Calu3 (cell line): ENCODE measurements around the gene PEBP1. TPM values are rescaled to one million over a fixed set of nuclear protein-coding genes. Genes with fewer than 3 reads are reported as not detected.

Experiments
- BruUV-seq: library from RNA; stranded (reverse); fragments of 400-500 nt; replicated peaks from 2 replicates; lab custom pipeline; 2021; lab: Mats Ljungman, UMichigan
- CTCF ChIA-PET: fragments of 300-600 bp; sonication (Branson Sonifier 250); formaldehyde crosslinking; loops from one replicate; lab custom pipeline; 2022; ENCODE audit warnings: antibody characterized with exemption; lab: Charles Lee
- DNase-seq: peaks from one replicate; pipeline ENCODE4 v3.0.0; 2022
- H3K27ac Mint-ChIP-seq: one replicate; pipeline ENCODE4 v1.8.0; 2022; ENCODE audit warnings: mixed read lengths; ENCODE audit not compliant: unreplicated experiment
- H3K27me3 Mint-ChIP-seq: one replicate; pipeline ENCODE4 v1.8.0; 2022; ENCODE audit warnings: mixed read lengths; ENCODE audit not compliant: unreplicated experiment
- H3K36me3 Mint-ChIP-seq: one replicate; pipeline ENCODE4 v1.8.0; 2022; ENCODE audit warnings: mild to moderate bottlenecking, moderate library complexity, mixed read lengths; ENCODE audit not compliant: insufficient read depth, unreplicated experiment
- H3K4me1 Mint-ChIP-seq: one replicate; pipeline ENCODE4 v1.8.0; 2022; ENCODE audit warnings: mild to moderate bottlenecking, low read depth, mixed read lengths; ENCODE audit not compliant: unreplicated experiment
- H3K4me3 Mint-ChIP-seq: one replicate; pipeline ENCODE4 v1.8.0; 2022; ENCODE audit warnings: mild to moderate bottlenecking, low read depth, moderate library complexity, mixed read lengths; ENCODE audit not compliant: unreplicated experiment
- H3K9me3 Mint-ChIP-seq: one replicate; pipeline ENCODE4 v1.8.0; 2022; ENCODE audit warnings: low read depth, mixed read lengths; ENCODE audit not compliant: unreplicated experiment
- intact Hi-C: fragments of 100-400 bp; cut with micrococcal nuclease; formaldehyde crosslinking; loops from one replicate; pipeline ENCODE4 v1.10.0; 2022; ENCODE audit not compliant: unreplicated experiment
- total RNA-seq: library from RNA; stranded (reverse); gene quantifications from 2 replicates; pipeline ENCODE4 v1.2.3, GENCODE V29; 2022
- TF ChIP-seq, protein P1 (sequence below): fragments of 200-600 bp; IDR thresholded peaks from one replicate; pipeline ENCODE4 v1.8.0; 2022; ENCODE audit warnings: antibody characterized with exemption; ENCODE audit not compliant: unreplicated experiment

PEBP1 gene
- total RNA-seq, 1 experiment from 2014 or later = 99.8 TPM

DNA sequence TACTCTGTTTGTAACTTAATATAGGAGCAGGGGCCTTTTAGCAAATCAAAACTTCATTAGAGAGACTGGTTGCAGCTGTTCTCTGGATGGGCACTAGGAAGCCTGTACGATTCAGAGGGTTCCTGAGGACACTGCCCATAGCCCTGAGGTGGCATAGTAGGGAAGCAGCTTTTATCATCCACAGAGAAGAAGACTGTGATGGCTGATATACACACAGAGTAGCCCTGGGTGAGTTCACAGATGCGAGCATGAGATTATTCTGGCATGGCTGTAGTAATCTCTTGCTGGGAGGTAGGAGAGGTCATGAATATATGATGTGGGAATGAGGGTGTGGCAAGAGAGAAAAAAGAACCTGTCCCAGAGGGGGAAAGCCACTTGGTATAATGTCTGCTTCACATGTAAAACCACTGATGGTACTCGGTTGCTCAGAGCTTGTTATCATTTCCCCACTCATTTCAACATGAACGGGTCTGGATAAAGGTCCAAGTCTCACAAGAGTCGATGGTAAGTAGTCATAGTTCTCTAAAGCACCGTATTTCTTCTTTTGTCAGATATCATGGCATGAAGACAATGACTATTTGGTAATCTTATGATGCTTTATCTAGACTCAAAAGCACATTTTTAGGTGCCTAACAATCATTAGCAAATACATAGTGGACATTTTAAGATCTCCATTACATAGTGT is 52.0 kb downstream of the PEBP1 start:
- Mint-ChIP-seq H3K4me3 (no peak overlapping the region), H3K4me1 (peaks cover 35% of the 10 kb centered on the region), H3K27me3 (no peaks in the 10 kb centered on the region), H3K9me3 (no peaks in the 10 kb centered on the region), H3K27ac (no peak overlapping the region), H3K36me3 (peaks cover 4% of the 10 kb centered on the region)
- TF ChIP-seq, protein P1, sequence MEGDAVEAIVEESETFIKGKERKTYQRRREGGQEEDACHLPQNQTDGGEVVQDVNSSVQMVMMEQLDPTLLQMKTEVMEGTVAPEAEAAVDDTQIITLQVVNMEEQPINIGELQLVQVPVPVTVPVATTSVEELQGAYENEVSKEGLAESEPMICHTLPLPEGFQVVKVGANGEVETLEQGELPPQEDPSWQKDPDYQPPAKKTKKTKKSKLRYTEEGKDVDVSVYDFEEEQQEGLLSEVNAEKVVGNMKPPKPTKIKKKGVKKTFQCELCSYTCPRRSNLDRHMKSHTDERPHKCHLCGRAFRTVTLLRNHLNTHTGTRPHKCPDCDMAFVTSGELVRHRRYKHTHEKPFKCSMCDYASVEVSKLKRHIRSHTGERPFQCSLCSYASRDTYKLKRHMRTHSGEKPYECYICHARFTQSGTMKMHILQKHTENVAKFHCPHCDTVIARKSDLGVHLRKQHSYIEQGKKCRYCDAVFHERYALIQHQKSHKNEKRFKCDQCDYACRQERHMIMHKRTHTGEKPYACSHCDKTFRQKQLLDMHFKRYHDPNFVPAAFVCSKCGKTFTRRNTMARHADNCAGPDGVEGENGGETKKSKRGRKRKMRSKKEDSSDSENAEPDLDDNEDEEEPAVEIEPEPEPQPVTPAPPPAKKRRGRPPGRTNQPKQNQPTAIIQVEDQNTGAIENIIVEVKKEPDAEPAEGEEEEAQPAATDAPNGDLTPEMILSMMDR = no peak
- BruUV-seq = no TSS peak
- no peak for DNase-seq
- intact Hi-C loops = loop anchor here (5.0 kb wide), 1 partner anchor 49 kb away; no protein-coding TSS in a partner anchor
- CTCF ChIA-PET = no interaction called here

DNA sequence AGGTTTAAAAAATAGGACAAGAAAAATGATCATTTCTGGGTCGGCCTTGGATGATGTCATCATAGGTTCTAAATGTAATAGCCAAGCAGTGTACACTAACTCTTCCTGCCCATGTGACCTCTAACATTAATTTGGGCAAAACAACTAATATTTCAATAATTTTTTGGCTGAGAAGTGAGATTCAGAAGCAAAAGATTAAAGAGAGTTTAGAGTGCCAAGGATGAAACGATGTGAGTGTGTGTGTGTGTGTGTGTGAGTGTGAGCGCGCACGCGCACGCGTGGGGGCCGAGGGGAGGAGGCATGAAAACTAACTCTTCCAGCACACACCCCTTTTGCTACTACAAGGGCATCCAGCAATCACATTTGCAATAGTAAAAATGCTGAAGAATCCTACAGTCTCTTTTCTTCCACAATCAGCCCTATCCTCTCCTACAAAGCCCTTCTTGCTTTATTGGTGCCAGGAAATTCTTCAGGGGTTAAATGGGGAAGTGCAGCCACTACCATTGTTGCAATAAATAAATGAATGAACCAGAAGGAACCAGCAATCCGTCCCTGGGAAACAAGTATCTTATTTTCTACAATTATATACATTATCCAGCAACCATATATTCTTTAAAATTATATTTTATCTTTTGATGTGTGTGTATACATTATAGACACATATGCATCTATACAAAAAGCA is 52.9 kb downstream of the PEBP1 start:
- no peak overlapping the region for H3K27ac Mint-ChIP-seq
- CTCF ChIA-PET = no interaction called here
- H3K27me3 Mint-ChIP-seq = no peaks in the 10 kb centered on the region
- TF ChIP-seq, protein P1 = no peak
- BruUV-seq = no TSS peak
- DNase-seq = no peak
- peaks cover 26% of the 10 kb centered on the region for H3K4me1 Mint-ChIP-seq
- H3K36me3 Mint-ChIP-seq = peaks cover 4% of the 10 kb centered on the region
- intact Hi-C loops = loop anchor here (5.0 kb wide), 1 partner anchor 48 kb away; no protein-coding TSS in a partner anchor
- no peak overlapping the region for H3K4me3 Mint-ChIP-seq
- H3K9me3 Mint-ChIP-seq = no peaks in the 10 kb centered on the region

DNA sequence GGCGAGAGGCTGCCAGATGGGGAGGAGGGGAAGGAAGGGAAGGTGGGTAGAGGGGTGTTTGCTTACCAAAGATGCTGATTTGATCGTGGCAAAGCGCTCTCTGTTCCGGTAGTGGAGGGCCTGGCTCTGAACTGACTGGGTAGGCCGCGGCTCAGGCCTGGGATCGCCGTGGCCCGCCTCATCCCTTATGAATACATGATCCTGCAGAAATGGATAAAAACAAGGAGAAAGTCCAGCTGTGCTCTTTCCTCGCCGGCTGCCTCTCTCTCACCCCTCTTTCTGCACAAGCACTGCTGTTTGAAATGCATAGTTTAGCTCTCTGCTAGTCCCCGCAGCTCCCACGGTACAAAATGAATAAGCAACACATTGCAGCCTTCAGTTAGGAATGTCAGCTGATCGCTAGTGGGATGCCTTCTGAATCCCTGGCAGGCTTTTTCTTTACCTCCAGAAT is 53.8 kb downstream of the PEBP1 start:
- CTCF ChIA-PET = no interaction called here
- no peak overlapping the region for H3K27ac Mint-ChIP-seq
- TF ChIP-seq, protein P1 = no peak
- peaks cover 23% of the 10 kb centered on the region for H3K4me1 Mint-ChIP-seq
- H3K27me3 Mint-ChIP-seq = no peaks in the 10 kb centered on the region
- BruUV-seq = no TSS peak
- no peak for DNase-seq
- intact Hi-C loops = loop anchor here (5.0 kb wide), 1 partner anchor 48 kb away; no protein-coding TSS in a partner anchor
- H3K9me3 Mint-ChIP-seq = no peaks in the 10 kb centered on the region
- H3K4me3 Mint-ChIP-seq = no peak overlapping the region
- H3K36me3 Mint-ChIP-seq = peaks cover 4% of the 10 kb centered on the region

DNA sequence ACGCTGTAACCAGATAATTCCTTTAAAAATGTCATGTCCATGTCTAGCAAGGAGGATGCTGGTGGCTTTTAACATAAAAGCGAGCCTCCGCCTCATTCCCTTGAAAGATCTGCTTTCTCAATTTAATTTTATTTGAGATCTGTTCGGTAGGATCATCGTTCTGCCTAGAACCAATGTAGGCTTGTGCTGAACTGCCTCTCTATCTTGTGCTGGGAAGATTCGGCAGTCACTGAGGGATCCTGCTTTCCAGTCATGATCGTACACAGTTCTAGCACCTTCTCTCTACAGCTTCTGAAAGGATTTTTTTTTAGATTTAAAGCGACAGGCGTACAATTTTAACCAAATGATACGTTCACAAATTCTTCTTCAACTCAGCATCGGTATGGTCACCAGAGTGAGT is 54.3 kb downstream of the PEBP1 start:
- peaks cover 4% of the 10 kb centered on the region for H3K36me3 Mint-ChIP-seq
- H3K27ac Mint-ChIP-seq = no peak overlapping the region
- CTCF ChIA-PET = no interaction called here
- peaks cover 23% of the 10 kb centered on the region for H3K4me1 Mint-ChIP-seq
- intact Hi-C loops = no loop called here
- H3K4me3 Mint-ChIP-seq = no peak overlapping the region
- H3K9me3 Mint-ChIP-seq = no peaks in the 10 kb centered on the region
- TF ChIP-seq, protein P1 = no peak
- no peak for DNase-seq
- no TSS peak for BruUV-seq
- no peaks in the 10 kb centered on the region for H3K27me3 Mint-ChIP-seq
